Measurements from ENCODE around the gene HLA-DMA. TPM values are rescaled to one million over a fixed set of nuclear protein-coding genes. Genes with fewer than 3 reads are reported as not detected.

The HLA-DMA gene
- total and polyA plus RNA-seq, 9 of the 15 experiments (the other 6 are each of a cell fraction or from before 2014, with no cell fraction given): 0.13 to 0.83 (median 0.51) TPM

GRCh38 chr6:32979720-32980487 lies 27.0 kb upstream of the HLA-DMA start (continued):
- peak; percentile 36; the same call in 1 of the 2 replicates for TF ChIP-seq AFF4 (CRISPR knock-in tag; IDR thresholded peaks at IDR 0.05)
- TF ChIP-seq ZNF589 (CRISPR knock-in tag; IDR thresholded peaks at IDR 0.05; ENCODE audit: low read depth): no peak
- no peak for TF ChIP-seq ZKSCAN8 (CRISPR knock-in tag; IDR thresholded peaks at IDR 0.05)
- no peak for TF ChIP-seq ZZZ3 (IDR thresholded peaks at IDR 0.05)
- TF ChIP-seq NFE2 (IDR thresholded peaks at IDR 0.05; ENCODE audit: low read depth): no peak
- no peak for TF ChIP-seq GABPB1 (CRISPR knock-in tag; IDR thresholded peaks at IDR 0.05)
- TF ChIP-seq RBM22 (IDR thresholded peaks at IDR 0.05; ENCODE audit: low read depth, low read length, poor library complexity, severe bottlenecking): peak; percentile 45
- no peak for TF ChIP-seq ZNF551 (CRISPR knock-in tag; IDR thresholded peaks at IDR 0.05)
- no peak for TF ChIP-seq RBM25 (IDR thresholded peaks at IDR 0.05; ENCODE audit: low read depth, low read length, severe bottlenecking)
- TF ChIP-seq ZNF133 (CRISPR knock-in tag; IDR thresholded peaks at IDR 0.05): no peak
- TF ChIP-seq HMBOX1 (IDR thresholded peaks at IDR 0.05): no peak
- no peak for TF ChIP-seq E2F3 (CRISPR knock-in tag; IDR thresholded peaks at IDR 0.05)
- TF ChIP-seq ZNF512 (tag; IDR thresholded peaks at IDR 0.05): no peak
- no peak for TF ChIP-seq ZBTB34 (CRISPR knock-in tag; IDR thresholded peaks at IDR 0.05)
- TF ChIP-seq ZFP36 (IDR thresholded peaks at IDR 0.05; ENCODE audit: low read depth, low read length, partially characterized antibody): no peak
- TF ChIP-seq MCM2 (IDR thresholded peaks at IDR 0.05; ENCODE audit: low read depth): no peak
- TF ChIP-seq POU5F1 (IDR thresholded peaks at IDR 0.05; ENCODE audit: borderline replicate concordance, low read depth, low read length, partially characterized antibody): no peak
- TF ChIP-seq TEAD1 (CRISPR knock-in tag; IDR thresholded peaks at IDR 0.05): no peak
- TF ChIP-seq POLR2H (tag; IDR thresholded peaks at IDR 0.05; ENCODE audit: low read depth): no peak
- TF ChIP-seq DACH1 (IDR thresholded peaks at IDR 0.05; ENCODE audit: partially characterized antibody): no peak
- TF ChIP-seq ZNF23 (CRISPR knock-in tag; IDR thresholded peaks at IDR 0.05): no peak

Measured in K562 (cell line).